Activated CD8-positive, alpha-beta T cell treated with anti-CD3 and anti-CD28 coated beads for 36 hours (primary cell): ENCODE results near the gene SMOC2. TPM values are rescaled to one million over a fixed set of nuclear protein-coding genes. Genes with fewer than 3 reads are reported as not detected.

Experiments used
- ATAC-seq: fragments of 200-7000 bp; cut with Tn5 transposase; one replicate; pipeline ENCODE4 v1.10.0; 2021; ENCODE audit warnings: mild to moderate bottlenecking, moderate library complexity
- CTCF ChIA-PET: fragments of 350-600 bp; sonication (Branson Sonifier 250); formaldehyde crosslinking; loops from one replicate; lab custom pipeline; 2021; ENCODE audit warnings: antibody characterized with exemption; lab: Charles Lee
- POLR2A ChIA-PET: fragments of 350-600 bp; sonication (Branson Sonifier 250); formaldehyde crosslinking; loops from one replicate; lab custom pipeline; 2021; ENCODE audit warnings: antibody characterized with exemption; lab: Charles Lee
- DNase-seq: peaks from one replicate; pipeline ENCODE4 v3.0.0-alpha.2; 2020
- H3K27ac Mint-ChIP-seq: one replicate; pipeline ENCODE4 v1.8.0; 2021; ENCODE audit warnings: mild to moderate bottlenecking, mixed read lengths
- H3K27me3 Mint-ChIP-seq: one replicate; pipeline ENCODE4 v1.8.0; 2021; ENCODE audit warnings: mixed read lengths
- H3K36me3 Mint-ChIP-seq: one replicate; pipeline ENCODE4 v1.8.0; 2021; ENCODE audit warnings: low read depth, mixed read lengths
- H3K4me1 Mint-ChIP-seq: one replicate; pipeline ENCODE4 v1.8.0; 2021; ENCODE audit warnings: low read depth, mixed read lengths
- H3K4me3 Mint-ChIP-seq: one replicate; pipeline ENCODE4 v1.8.0; 2021; ENCODE audit warnings: mild to moderate bottlenecking, moderate library complexity, mixed read lengths
- H3K9me3 Mint-ChIP-seq: one replicate; pipeline ENCODE4 v1.8.0; 2021; ENCODE audit warnings: mixed read lengths
- intact Hi-C: fragments of 100-400 bp; cut with micrococcal nuclease; formaldehyde crosslinking; loops from one replicate; pipeline ENCODE4 v1.10.0; 2022
- total RNA-seq, 2 experiments: library from RNA; stranded (reverse); gene quantifications; one replicate each; pipeline ENCODE4 v1.2.3, GENCODE V29; 2021
- TF ChIP-seq, protein P1 (sequence below): fragments of 200-600 bp; IDR thresholded peaks from one replicate; pipeline ENCODE4 v1.8.0; 2022; ENCODE audit warnings: antibody characterized with exemption, mild to moderate bottlenecking

Gene SMOC2
- total RNA-seq, 2 experiments from 2014 or later = not detected

DNA sequence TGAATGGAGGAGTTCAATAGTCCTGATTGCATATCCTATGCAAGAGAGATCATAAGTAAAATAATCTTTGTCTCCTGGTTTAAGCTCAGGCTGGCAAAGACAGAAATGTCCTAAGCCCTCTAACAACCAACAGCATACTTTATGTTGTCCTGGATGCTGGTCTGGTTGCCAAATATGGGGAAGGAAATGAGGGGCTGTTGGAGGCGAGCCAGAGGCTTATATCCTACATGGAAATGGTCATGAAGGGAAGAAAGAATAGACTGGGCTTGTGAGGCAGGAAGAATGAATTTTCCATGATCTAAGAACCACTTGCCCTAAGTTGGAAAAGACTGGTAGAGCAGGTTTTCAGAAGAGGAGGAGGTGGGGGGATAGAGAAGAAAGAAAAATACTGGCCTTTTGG is 237.1 kb downstream of the SMOC2 start:
- Mint-ChIP-seq H3K27ac (no peak overlapping the region), H3K36me3 (no peaks in the 10 kb centered on the region), H3K4me1 (no peaks in the 10 kb centered on the region), H3K4me3 (no peak overlapping the region), H3K27me3 (peaks cover 4% of the 10 kb centered on the region), H3K9me3 (no peaks in the 10 kb centered on the region)
- CTCF ChIA-PET = no interaction called here
- DNase-seq = no peak
- intact Hi-C loops = no loop called here
- TF ChIP-seq, protein P1, sequence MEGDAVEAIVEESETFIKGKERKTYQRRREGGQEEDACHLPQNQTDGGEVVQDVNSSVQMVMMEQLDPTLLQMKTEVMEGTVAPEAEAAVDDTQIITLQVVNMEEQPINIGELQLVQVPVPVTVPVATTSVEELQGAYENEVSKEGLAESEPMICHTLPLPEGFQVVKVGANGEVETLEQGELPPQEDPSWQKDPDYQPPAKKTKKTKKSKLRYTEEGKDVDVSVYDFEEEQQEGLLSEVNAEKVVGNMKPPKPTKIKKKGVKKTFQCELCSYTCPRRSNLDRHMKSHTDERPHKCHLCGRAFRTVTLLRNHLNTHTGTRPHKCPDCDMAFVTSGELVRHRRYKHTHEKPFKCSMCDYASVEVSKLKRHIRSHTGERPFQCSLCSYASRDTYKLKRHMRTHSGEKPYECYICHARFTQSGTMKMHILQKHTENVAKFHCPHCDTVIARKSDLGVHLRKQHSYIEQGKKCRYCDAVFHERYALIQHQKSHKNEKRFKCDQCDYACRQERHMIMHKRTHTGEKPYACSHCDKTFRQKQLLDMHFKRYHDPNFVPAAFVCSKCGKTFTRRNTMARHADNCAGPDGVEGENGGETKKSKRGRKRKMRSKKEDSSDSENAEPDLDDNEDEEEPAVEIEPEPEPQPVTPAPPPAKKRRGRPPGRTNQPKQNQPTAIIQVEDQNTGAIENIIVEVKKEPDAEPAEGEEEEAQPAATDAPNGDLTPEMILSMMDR = no peak
- POLR2A ChIA-PET = no interaction called here
- ATAC-seq = no peak

DNA sequence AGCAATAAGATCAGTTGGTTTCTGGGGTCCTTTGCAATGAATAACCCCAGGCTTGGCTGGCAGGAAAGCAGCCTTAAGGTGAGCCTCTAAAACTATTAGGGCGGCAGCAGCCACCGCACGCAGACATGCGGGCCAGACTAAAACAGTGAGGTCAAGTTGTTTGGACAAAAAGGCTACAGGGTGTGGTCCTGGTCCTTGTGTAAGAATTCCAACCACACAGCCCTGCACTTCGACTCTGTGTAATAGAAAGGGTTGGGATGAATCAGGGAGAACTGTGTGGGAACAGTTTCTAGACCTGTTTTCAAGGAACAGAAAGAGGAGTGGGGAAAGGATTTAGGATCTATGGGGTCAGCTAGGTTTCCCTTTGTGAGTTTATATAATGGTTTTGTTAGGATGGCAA is 237.6 kb downstream of the SMOC2 start:
- intact Hi-C loops = no loop called here
- peaks cover 4% of the 10 kb centered on the region for H3K27me3 Mint-ChIP-seq
- no peaks in the 10 kb centered on the region for H3K4me1 Mint-ChIP-seq
- DNase-seq = no peak
- H3K27ac Mint-ChIP-seq = no peak overlapping the region
- H3K9me3 Mint-ChIP-seq = no peaks in the 10 kb centered on the region
- ChIA-PET CTCF (no interaction called here), POLR2A (no interaction called here)
- no peak for ATAC-seq
- no peak overlapping the region for H3K4me3 Mint-ChIP-seq
- H3K36me3 Mint-ChIP-seq = no peaks in the 10 kb centered on the region
- TF ChIP-seq, protein P1 = no peak

DNA sequence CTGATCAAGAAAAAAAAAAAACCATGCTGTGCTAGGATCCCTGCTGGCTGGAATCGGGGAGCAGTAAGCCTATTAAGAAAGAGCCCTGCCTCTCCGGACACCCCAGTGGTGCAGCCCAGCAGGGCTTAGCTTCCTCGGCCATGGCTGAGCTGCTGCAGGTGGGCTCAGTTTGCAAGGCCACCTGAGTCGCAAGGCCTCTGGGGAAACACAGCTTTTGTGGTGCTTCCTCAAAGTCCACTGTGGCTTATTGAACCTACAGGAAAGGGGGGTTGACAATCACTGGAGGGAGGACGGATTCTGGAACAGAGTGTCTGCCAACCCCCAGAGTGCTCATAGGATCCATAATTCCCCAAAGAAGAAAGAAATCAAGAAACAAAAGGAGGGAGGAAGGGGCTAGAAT is 240.8 kb downstream of the SMOC2 start:
- ChIA-PET CTCF (no interaction called here), POLR2A (no interaction called here)
- TF ChIP-seq, protein P1 = no peak
- H3K4me3 Mint-ChIP-seq = no peak overlapping the region
- intact Hi-C loops = no loop called here
- H3K36me3 Mint-ChIP-seq = no peaks in the 10 kb centered on the region
- H3K4me1 Mint-ChIP-seq = no peaks in the 10 kb centered on the region
- ATAC-seq (no peak), DNase-seq (no peak)
- H3K27ac Mint-ChIP-seq = no peak overlapping the region
- no peaks in the 10 kb centered on the region for H3K9me3 Mint-ChIP-seq
- peaks cover 2% of the 10 kb centered on the region for H3K27me3 Mint-ChIP-seq

DNA sequence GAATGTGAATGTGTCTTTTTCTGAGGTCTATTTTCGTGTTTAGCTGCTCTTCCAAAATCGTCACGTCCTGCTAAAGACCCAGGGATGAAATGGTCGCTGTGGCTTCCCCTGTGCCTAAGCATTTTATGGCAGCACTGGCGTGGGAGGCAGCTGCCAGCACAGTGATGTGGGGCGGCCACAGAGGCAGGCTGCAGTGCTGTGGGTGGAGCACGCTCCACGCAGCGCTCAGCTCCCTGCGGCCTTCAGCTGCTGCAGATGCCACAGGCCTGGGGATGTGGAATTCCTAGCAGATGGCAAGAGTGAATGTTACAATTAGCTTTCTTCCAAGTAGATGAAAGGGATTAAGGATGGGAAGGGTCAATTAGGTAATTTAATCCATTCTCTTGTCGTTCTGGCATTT is 242.6 kb downstream of the SMOC2 start:
- Mint-ChIP-seq H3K27me3 (no peaks in the 10 kb centered on the region), H3K4me3 (no peak overlapping the region)

DNA sequence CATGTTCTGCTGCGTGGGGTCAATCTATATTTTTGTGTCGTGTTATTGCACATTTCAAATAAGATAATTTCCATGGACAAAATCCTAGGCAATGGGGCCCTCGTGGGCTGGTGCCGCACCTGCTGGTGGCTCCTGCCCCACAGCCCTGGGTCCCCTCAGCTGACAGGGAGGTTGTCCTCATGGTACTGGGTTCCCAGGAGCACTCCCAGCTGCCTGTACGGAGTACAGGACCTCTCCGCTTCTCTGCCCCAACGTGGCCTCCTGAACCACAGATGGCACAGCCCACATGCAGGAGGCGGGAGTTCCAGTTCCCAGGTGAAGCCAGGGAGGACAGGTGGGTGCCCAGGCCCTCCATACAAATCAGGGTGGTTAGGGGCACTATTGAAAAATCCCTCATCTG is 243.5 kb downstream of the SMOC2 start:
- CTCF ChIA-PET = no interaction called here
- POLR2A ChIA-PET = no interaction called here
- TF ChIP-seq, protein P1 = no peak
- no peaks in the 10 kb centered on the region for H3K9me3 Mint-ChIP-seq
- H3K27me3 Mint-ChIP-seq = no peaks in the 10 kb centered on the region
- H3K4me1 Mint-ChIP-seq = no peaks in the 10 kb centered on the region
- no peak overlapping the region for H3K27ac Mint-ChIP-seq
- no peak for ATAC-seq
- H3K36me3 Mint-ChIP-seq = no peaks in the 10 kb centered on the region
- H3K4me3 Mint-ChIP-seq = no peak overlapping the region
- DNase-seq = no peak
- intact Hi-C loops = no loop called here

More for the DNA sequence above, 242.6 kb downstream of the SMOC2 start:
- intact Hi-C loops = no loop called here
- no peaks in the 10 kb centered on the region for H3K4me1 Mint-ChIP-seq
- ATAC-seq (no peak), DNase-seq (no peak)
- no peaks in the 10 kb centered on the region for H3K9me3 Mint-ChIP-seq
- ChIA-PET CTCF (no interaction called here), POLR2A (no interaction called here)
- TF ChIP-seq, protein P1 = no peak
- H3K36me3 Mint-ChIP-seq = no peaks in the 10 kb centered on the region
- H3K27ac Mint-ChIP-seq = no peak overlapping the region
